Cardiac fibroblast (primary cell): ENCODE data around the gene CEP41.

Experiments
- DNase-seq, 2 donors: peaks; one replicate each; pipeline versions ENCODE4 v3.0.0 to v3.0.0-alpha.2; 2010; ENCODE audit warnings: low read depth in 2 of 2
- H3K4me3 ChIP-seq, 2 donors: replicated peaks in 1 of 2; 1 replicate in 1 of 2; 2 replicates in 1 of 2; pipeline ENCODE4 v1.5.1; 2011; ENCODE audit warnings: low read depth in 2 of 2, low read length in 2 of 2, mild to moderate bottlenecking in 2 of 2, moderate library complexity in 1 of 2
- CTCF ChIP-seq: IDR thresholded peaks from one replicate; pipeline ENCODE4 v1.5.1; 2011; ENCODE audit warnings: low read depth, mild to moderate bottlenecking, low read length, inconsistent platforms

CEP41 gene

DNA sequence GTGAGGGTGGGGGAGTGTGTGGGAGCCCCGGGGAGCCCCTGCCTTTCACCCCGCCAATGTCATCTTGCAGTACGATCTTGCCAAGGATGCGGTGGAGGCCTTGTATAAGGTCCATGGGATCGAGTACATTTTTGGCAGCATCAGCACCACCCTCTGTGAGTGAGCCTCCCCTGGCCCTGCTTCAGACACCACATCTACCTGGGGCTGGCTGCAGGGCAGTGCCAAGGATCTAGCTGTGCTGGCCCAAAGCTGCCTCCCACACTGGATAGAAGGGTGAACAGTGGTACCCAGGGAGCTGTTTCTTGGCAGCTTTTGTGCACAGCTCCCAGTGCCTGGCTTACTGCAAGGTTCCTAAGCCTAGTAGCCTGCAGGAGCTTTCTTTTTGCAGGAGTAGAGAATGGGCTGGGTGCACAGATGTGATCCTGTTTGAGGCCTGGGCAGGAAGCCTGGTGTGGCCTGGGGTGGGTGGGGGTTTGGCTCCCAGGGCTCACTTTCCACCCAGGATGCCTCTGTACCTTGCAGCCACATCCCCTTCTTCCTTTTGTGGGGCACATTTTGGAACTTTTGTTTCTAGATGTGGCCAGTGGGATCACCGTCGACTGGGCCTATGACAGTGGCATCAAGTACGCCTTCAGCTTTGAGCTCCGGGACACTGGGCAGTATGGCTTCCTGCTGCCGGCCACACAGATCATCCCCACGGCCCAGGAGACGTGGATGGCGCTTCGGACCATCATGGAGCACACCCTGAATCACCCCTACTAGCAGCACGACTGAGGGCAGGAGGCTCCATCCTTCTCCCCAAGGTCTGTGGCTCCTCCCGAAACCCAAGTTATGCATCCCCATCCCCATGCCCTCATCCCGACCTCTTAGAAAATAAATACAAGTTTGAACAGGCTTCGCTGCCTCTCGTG lies 72.7 kb downstream of the CEP41 start:
- H3K4me3 ChIP-seq: no peak overlapping the region
- TF ChIP-seq CTCF: no peak
- no peak for DNase-seq

DNA sequence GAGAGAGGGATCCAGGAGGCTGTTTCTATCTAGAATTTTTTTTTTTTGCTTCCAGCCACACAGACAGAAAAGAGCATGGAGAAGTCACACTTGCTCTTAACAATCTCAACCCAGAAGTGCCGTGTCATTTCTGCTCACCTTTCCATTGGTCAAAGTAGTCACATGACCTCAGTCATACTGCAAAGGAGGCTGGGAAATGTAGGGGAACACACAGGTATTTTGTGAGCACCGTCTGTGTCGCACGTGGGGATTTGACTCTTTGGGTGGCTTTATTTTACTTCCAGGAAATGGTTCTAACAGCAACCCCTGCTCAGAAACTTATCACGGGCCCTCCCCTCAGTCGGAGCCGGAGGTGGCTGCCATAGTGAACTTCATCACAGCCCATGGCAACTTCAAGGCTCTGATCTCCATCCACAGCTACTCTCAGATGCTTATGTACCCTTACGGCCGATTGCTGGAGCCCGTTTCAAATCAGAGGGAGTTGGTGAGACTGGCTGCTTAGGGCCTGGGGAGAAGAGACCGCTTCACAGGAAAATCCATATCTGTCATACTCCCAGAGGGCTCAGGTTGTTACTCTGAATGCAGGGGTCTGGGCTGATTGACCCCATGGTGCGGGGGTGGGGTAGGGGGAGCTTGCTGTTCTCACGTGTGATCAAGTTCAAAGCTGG lies 73.6 kb downstream of the CEP41 start:
- no peak overlapping the region for H3K4me3 ChIP-seq
- TF ChIP-seq CTCF: no peak
- DNase-seq: no peak

- DNase-seq: peak in 1 of 2 donors; percentile 16
- no peak for TF ChIP-seq CTCF
- no peak overlapping the region for H3K4me3 ChIP-seq
Measured at GRCh38 chr7:130366564-130366963, 74.3 kb downstream of the CEP41 start.

DNA sequence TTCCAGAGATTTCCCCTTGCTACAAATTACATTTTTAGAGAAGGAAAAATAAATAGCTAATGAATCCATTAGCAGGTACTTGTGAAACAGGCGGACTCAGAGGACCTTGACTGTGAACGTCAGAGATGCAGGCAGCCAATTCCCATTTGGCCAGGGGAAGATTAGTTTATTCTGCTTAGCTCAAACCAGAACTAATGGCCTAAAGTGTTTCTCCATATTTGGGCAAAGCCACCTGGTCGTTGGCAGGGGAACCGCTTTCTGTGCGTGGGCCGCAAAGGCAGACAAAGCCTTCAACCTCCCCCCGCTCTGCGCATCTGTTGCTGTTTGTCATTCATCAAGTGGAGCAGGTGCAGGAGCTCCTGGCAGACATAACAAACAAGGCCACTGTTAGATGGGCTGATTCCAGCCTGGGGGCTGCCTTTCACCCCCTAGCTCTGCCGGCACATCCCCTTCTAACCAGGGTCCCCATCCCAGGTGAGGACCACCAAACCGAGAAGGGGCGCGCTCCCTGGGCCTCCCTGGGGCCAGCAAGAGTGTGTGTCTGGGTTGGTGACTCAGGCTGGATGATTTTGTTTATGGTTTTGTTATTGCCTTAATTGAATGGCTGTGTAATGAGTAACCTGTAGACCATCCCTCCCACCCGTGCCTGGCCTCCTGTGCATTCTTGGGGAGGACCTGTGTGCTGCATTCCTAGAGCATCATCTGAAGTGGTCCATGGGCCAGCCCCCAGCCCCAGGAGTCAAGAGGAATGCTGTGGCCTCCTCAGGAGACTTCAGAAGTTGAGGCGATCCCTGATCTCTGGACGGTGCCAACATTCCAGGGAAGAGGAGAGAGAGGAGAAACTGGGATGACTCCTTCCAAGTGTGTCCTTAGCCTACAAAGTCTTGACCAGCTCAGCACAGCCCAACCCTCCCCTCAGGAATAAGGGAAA lies 75.0 kb downstream of the CEP41 start:
- no peak overlapping the region for H3K4me3 ChIP-seq
- DNase-seq: peak; percentile 57 to 77

DNA sequence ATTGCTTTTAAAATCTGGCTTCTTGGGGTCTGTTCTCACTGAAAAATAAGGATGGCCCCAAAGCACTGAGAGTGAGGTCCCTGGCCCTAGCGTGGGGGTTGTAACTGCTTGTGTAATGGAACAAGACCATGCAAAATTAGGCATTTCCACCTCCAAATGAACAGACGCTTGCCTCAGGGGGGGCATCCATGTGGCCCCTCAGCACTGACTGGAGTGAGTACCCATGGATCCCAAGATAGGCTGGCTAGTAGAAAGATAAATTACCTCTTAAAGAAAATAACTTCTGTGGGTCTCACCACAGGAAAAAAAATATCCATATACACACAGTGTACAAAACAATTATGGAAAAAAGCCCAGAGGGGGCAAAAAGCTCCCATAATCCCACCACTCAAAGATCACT lies 75.7 kb downstream of the CEP41 start:
- no peak overlapping the region for H3K4me3 ChIP-seq
- no peak for DNase-seq
- TF ChIP-seq CTCF: no peak

More for the DNA sequence above, 75.0 kb downstream of the CEP41 start:
- TF ChIP-seq CTCF: no peak

DNA sequence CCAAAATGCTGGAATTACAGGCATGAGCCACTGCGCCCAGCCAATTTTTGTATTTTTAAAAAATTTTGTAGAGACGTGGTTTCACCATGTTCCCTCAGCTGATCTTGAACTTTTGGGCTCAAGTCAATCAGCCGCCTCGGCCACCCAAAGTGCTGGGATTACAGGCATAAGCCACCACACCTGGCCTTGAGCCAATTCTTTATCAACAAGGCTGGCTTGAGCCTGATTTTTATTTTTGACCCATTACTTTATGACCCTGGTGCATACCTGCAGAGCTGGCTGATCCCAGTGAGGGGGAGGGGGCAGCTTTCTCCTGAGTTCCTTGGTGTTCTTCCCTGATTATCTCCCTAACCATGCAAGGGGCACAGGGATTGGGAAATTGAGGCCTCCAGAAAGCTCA lies 76.4 kb downstream of the CEP41 start:
- no peak for TF ChIP-seq CTCF
- H3K4me3 ChIP-seq: no peak overlapping the region
- DNase-seq: no peak
